Kidney tubule cell (primary cell): ENCODE results near the gene MEGF9.
"Not testable (repeated sequence)": the region's sequence is repeated elsewhere in the genome, so short reads cannot be mapped to it uniquely, and the experiment has no call there.

Source experiments
- DNase-seq: peaks from one replicate; pipeline ENCODE4 v3.0.0-alpha.2; 2018; ENCODE audit warnings: low spot score

The MEGF9 gene

GRCh38 chr9:120655005-120655622 is 59.2 kb downstream of the MEGF9 start:
- DNase-seq: peak; percentile 60

GRCh38 chr9:120654272-120654671 is 60.0 kb downstream of the MEGF9 start:
- peak; percentile 17 for DNase-seq

GRCh38 chr9:120653762-120654161 is 60.5 kb downstream of the MEGF9 start:
- DNase-seq: no peak

GRCh38 chr9:120652934-120653333 is 61.3 kb downstream of the MEGF9 start:
- DNase-seq: no peak

GRCh38 chr9:120650352-120650751 is 63.9 kb downstream of the MEGF9 start:
- no peak for DNase-seq

GRCh38 chr9:120648581-120649197 is 65.6 kb downstream of the MEGF9 start:
- DNase-seq: no peak

- no peak for DNase-seq
These were observed 67.3 kb downstream of the MEGF9 start for GRCh38 chr9:120646948-120647347.

- no peak for DNase-seq
These were observed 68.5 kb downstream of the MEGF9 start for GRCh38 chr9:120645760-120646159.

- DNase-seq: no peak
These were observed 71.2 kb downstream of the MEGF9 start for GRCh38 chr9:120643061-120643460.

- DNase-seq: no peak
These were observed 72.0 kb downstream of the MEGF9 start for GRCh38 chr9:120642129-120642770.

- DNase-seq: not testable (repeated sequence)
These were observed 73.4 kb downstream of the MEGF9 start for GRCh38 chr9:120640874-120641273.

GRCh38 chr9:120640380-120640779 is 73.9 kb downstream of the MEGF9 start:
- no peak for DNase-seq

GRCh38 chr9:120637919-120638318 is 76.4 kb downstream of the MEGF9 start:
- DNase-seq: no peak

GRCh38 chr9:120636194-120636957 is 77.9 kb downstream of the MEGF9 start:
- no peak for DNase-seq

GRCh38 chr9:120635011-120635410 is 79.3 kb downstream of the MEGF9 start:
- no peak for DNase-seq

GRCh38 chr9:120630333-120630732 is 83.9 kb downstream of the MEGF9 start:
- no peak for DNase-seq

GRCh38 chr9:120628925-120629497 is 85.3 kb downstream of the MEGF9 start:
- peak; percentile 60 for DNase-seq

GRCh38 chr9:120628207-120628924 is 85.9 kb downstream of the MEGF9 start:
- no peak for DNase-seq

- no peak for DNase-seq
These were observed 87.2 kb downstream of the MEGF9 start for GRCh38 chr9:120627073-120627472.

GRCh38 chr9:120626512-120626911 is 87.8 kb downstream of the MEGF9 start:
- no peak for DNase-seq

- DNase-seq: no peak
These were observed 89.0 kb downstream of the MEGF9 start for GRCh38 chr9:120625222-120625621.

GRCh38 chr9:120622790-120623189 is 91.5 kb downstream of the MEGF9 start:
- DNase-seq: no peak
